Daoy (cell line): ENCODE data around the gene LRRC37B. TPM values are rescaled to one million over a fixed set of nuclear protein-coding genes. Genes with fewer than 3 reads are reported as not detected.
A peak's percentile ranks its signal among the peaks of the same experiment; 100 is the strongest.
"Not testable (repeated sequence)": the region's sequence is repeated elsewhere in the genome, so short reads cannot be mapped to it uniquely, and the experiment has no call there.

ENCODE experiments used
- DNase-seq: peaks from one replicate; pipeline ENCODE4 v3.0.0-alpha.2; 2015; ENCODE audit warnings: low read depth
- total RNA-seq: library from RNA; depleted of rRNA; stranded (reverse); fragments of >200 nt; shearing (Covaris generic); gene quantifications from 2 replicates; pipeline ENCODE4 v1.2.3, GENCODE V29; 2014

Gene LRRC37B
- total RNA-seq, 1 experiment from 2014 or later: 6.2 TPM

DNA sequence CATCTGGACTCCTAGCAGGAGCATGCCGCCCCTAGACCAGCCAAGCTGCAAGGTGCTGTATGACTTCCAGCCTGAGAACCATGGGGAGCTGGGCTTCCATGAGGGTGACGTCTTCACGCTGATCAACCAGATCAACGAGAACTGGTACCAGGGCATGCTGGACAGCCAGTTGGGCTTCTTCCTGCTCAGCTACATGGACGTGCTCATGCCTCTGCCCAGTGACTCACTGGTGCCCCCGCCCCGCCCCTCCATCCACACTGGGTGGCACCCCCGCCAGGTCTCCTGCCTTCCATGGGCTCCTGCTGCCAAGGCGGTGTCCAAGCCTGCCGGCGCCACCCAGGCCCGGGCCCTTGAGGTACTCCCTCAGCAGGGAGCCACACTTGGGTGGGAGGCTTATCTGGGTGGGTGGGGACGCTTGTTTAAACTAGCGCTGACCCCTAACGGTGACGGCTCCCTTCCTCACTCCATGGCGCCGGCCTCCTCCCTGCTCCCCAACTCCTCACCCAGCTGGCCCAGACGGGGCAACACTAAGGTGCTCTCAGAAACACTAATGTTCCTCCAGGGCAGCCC, 34.2 kb downstream of the LRRC37B start:
- DNase-seq: not testable (repeated sequence)

DNA sequence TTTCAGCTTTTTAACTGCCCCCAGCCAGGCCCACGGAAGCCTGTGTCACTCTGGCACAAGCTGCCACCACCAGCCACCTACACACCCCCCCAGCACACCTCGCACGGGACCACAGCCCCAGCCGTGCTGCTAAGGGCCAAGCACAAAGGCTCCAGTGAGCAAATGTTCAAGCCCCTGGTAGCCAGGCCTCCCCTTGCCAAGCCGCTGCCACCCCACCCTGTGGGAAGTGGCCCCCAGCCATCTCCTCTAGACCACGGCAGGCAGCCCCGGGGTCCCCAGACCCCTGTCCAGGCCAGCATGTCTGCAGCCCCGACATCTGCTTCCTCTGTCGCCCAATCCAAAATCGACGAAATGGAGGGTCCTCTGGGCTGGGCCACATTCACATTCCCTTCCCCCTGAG, 35.1 kb downstream of the LRRC37B start:
- not testable (repeated sequence) for DNase-seq

DNA sequence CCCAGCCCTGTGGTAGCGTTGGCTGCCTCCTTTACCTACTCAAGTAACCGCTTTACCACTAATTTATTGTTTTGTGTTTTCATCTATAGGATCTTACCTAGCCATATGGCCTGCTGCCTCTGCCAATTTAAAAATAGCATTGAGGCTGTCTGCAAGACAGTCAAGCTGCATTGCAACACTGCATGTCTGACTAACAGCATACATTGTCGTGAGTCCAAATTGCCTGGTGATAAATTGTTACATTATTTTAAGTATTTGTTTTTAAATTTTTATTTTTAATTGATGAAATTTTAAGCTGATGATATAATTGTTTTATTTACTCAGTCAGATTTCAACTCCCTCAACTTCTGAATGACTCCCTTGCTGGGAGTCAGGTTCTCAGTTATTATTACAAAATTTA, 38.4 kb downstream of the LRRC37B start:
- DNase-seq: not testable (repeated sequence)

DNA sequence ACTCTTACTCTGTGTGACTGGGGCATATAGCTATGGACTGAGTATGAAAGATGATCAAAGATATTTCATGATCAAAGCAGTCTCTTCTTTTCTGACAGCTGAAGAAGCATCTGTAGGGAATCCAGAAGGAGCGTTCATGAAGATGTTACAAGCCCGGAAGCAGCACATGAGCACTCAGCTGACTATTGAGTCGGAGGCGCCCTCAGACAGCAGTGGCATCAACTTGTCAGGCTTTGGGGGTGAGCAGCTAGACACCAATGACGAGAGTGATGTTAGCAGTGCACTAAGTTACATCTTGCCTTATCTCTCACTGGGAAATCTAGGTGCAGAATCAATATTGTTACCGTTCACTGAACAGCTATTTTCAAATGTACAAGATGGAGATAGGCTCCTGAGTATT, 40.5 kb downstream of the LRRC37B start:
- DNase-seq: not testable (repeated sequence)

DNA sequence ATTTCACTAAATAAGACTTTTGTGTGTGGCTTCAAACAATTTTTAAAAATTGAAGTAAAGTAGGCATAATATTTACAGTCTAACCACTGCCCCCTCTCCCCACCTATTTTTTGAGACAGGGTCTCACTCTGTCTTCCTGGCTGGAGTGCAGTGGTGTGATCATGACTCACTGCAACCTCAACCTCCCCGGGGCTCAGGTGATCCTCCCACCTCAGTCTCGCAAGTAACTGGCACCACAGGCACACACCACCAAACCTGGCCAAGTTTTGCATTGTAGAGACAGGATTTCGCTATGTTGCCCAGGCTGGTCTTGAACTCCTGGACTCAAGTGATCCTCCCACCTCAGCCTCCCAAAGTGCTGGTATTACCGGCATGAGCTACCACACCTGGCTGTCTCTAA, 47.8 kb downstream of the LRRC37B start:
- not testable (repeated sequence) for DNase-seq

DNA sequence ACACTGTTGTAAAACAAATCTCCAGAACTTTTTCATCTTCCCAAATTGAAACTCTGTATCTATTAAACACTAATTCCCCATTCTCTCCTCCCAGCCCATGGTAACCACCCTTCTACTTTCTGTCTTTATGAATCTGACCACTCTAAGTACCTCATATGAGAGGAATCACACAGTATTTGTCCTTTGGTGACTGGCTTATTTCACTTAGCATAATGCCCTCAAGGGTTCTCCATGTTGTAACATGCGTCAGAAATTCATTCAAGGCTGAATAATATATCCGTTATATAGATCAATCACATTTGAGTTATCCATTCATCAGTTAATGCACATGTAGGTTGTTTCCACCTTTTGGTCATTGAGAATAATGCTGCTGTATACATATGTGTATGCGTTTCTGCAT, 48.2 kb downstream of the LRRC37B start:
- DNase-seq: not testable (repeated sequence)

DNA sequence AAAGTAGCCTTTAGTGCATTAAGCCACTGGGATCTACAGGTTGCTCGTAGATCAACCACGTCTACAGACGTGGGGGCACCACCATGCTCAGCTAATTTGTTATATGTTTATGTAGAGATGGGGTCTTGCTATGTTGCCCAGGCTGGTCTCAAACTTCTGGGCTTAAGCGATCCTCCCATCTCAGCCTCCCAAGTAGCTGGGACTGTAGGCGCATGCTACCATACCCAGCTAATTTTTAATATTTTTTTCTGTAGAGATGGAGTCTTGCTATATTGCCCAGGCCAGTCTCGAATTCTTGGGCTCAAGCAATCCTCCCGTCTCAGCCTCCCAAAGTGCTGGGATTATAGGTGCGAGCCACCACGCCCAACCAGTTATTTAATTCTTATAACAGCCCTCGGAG, 49.3 kb downstream of the LRRC37B start:
- not testable (repeated sequence) for DNase-seq

DNA sequence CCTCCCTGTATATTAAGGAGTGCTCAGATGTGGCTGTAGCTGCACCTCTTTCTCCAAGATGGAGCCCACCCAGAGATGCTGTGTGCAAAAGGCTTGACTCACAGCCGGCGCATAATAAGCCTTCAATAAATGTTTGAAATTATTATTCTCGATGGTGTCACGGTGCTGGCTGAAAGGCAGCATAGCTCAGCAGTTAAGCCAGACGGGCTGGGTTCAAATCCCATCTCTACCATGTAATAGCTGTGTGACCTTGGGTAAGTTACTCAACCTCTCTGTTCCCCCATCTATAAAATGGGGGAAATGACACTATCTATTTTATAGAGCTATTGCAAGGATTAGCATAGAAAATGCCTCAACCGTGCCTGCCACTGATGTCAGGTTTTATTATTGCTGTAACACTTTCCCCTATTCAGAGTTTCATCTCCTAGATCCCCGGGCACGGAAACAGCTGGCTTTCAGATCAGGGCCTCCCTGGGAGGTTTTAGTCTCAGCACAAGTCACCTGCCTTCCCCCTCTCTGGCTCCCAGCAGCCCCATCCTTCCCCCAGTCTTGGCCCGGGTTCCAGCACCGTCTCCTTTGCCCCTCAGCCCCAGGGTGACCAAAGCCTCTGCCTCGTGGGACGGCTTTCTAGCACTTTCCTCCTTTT, 50.4 kb downstream of the LRRC37B start:
- DNase-seq: not testable (repeated sequence)

DNA sequence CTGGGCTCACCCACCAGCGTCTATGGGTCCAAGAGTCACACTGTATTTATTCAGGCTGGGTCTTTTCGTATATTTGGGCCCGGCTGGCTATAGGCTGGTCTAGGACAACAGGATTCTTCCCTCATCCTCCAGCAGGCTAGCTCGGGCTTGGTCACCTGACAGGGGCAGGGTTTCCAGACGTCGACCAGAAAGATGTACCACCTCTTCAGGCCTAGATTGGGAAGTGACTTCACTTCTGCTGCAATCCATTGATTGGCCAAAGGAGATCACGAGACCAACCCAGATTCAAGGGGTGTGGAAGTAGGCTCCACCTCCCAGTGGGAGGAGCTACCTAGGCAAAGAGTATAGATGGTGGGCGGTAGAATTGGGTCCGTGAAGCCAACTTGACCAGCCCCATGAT, 53.5 kb downstream of the LRRC37B start:
- DNase-seq: not testable (repeated sequence)

DNA sequence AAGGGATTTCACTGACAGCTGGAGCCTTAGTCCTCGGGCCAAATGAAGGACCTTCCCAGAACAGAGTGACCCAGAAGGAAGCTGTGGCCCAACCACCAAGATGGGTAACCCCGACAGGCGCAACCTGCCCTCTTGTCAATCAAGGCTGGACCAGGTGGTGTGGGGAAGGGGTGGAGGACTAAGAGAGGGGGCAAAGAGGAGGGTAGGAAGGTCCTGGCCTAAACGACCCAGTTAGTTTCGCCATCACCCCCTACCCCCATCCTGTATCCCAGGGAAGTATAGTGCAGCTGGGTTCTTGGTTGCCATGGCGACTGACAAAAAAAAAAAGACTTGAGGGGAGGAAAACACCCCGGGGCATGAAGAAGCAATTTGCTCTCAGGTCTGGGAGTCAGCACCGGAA, 54.7 kb downstream of the LRRC37B start:
- DNase-seq: not testable (repeated sequence)

DNA sequence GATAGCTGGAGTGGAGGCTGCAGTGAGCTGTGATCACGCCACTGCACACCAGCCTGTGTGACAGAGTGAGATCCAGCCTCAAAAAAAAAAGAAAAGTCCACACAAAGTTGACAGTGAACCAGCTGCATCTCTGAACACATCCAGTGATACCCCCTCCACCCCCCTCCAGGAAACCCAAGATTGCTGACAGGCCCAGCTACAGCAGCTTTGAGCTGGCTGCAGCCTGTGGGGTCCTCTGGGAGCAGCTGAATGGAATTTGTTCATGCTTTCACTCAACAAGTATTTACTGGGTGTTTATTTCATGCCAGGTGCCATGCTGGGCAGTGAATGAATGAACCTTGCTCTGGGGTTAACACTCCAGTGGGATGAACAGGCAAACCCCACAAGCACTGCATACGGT, 56.9 kb downstream of the LRRC37B start:
- not testable (repeated sequence) for DNase-seq

DNA sequence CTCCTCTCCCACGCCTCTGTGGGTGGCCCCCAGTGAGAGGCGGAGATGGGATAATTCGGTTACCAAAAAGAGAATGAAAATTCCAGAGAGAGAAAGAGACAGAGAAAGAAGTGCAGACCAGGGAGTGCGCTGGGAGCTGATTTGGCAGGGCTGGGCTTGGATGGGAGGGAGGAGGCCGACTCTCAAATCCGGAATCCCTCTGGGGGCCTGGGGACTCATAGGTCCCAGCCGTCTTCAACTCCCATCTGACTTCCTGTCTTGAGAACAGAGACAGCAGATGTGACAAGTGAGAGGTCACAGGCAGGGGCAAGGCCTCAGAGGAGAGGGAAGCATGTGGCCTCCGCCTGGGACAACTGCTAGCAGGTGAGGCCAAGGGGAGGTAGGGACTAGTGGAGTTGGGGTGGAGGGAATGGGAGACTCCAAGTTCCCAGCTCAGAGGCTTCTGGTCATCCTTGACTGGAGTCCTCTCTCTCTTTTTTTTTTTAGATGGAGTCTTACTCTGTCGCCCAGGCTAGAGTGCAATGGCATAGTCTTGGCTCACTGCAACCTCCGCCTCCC, 59.0 kb downstream of the LRRC37B start:
- DNase-seq: not testable (repeated sequence)

DNA sequence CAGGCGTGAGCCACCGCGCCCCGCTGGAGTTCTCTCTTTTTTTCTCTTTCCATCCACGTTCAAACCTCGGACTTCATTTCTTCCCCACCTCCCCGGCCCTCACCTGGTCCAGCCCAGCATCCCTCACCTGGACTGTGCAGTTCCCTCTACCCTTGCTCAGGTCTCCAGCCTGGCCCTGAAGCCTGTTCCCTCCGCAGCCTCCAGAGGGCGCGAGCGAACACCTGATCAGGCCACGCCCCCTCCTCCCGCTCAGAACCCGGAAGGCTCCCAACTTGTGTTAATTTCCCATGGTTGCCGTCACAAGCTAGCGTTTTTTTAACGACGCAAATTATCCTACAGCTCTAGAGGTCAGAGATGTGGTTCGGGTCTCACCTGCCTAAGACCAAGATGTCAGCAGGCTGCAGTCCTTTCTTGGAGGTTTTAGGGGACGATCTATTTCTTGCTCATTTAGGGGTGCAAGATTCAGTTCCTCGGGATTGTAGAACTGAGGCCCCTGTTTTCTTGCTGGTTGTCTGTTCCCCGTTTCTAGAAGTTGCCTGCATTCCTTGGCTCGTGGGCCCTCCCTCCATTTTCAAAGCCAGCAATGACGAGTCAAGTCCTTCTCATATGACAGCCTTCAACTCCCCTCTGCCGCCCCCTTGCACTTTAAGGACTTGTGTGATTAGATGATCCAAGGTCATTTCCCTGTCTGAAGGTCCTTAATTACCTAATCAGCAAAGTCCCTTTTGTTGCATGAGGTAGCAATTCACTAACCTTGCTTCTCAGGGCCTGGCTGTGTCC, 59.9 kb downstream of the LRRC37B start:
- not testable (repeated sequence) for DNase-seq

DNA sequence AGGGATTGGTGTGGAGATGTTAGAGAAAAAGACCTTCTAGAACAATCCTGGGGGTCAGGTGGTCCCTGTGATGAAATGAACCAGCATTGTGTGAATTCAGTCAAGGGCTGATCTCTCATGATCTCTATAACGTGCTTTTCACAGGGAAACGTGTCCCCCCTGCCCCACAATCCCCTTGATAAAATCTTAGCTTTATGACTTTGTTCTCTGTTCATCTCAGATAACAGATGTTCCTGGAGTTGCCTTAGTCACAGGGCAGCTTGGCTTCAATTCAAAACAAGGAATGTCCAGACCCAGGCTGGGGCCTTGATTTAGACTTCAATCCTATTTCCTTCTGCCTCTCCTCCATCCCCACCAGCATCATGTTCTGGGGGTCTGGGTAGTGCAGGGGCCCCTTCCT, 61.9 kb downstream of the LRRC37B start:
- DNase-seq: not testable (repeated sequence)

DNA sequence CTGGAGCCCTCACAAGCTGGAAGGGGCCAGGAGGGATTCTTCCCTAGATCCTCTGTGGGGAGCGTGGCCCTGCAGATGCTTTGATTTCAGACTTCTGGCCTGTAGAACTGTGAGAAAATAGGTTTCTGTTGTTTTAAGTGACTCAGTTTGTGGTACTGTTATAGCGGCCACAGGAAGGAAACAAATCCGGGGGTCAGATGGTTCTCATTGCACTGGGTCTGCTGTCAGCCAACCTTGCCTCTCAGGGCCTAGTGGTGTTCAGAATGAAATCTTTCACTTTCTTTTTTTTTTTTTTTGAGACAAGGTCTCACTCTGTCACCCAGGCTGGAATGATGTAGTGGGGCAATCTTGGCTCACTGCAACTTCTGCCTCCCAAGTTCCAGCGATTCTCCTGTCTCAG, 64.8 kb downstream of the LRRC37B start:
- DNase-seq: not testable (repeated sequence)

DNA sequence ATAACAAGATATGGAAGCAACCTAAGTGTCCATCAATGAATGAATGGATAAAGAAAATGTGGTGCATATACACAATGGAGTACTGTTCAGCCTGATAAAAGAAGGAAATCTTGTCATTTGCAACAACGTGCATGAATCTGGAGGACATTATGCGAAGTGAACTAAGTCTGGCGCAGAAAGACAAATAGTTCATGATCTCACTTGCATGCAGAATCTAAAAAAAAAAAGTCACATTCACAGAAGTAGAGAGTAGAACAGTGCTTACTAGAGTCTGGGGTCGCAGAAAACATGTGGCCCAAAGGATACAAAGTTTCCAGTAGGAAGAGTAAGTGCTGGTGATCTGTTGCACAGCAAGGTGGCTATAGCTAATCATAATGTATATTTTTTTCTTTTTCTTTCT, 65.9 kb downstream of the LRRC37B start:
- not testable (repeated sequence) for DNase-seq

DNA sequence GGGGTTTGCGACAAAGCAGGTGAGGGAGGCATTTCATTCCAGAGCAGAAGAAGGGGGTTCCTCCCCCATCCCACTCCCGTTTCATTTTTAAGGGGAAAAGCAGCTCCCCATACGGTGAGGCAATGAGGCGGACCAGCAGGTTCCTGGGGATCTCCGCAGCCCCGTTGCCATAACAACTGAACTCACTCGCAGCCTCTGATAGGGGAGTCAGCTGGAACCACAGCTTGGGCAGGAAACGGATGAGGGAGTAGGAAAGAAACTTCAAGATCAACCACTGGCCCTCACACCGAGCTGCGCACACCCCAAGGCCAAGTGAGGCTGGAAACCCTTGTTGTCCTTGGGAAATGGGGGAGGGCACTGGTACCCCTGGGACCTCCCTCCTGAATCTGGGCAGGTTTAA, 72.6 kb downstream of the LRRC37B start:
- DNase-seq: peak; percentile 82

DNA sequence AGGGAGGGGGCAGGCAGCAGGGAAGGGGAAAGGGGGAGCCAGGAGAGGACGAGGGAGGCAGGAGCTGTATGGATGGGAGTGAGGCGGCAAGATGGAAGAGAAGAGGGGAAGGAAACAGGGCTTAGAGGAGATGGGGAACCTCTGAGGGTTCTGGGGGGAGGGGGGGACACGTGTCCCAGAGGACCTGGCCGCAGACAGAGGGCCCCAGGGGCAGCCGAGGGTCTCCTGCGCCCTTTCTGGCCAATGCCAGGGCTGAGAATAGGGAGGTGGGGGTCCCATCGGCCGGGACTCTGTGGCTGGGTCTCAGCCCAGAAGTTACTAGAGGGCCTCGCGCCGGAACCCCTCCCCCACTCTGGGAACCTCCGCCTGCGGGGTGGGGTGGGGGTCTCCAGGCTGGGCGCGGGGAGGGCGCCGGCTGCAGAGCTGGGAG, 76.4 kb downstream of the LRRC37B start:
- peak; percentile 27 for DNase-seq

DNA sequence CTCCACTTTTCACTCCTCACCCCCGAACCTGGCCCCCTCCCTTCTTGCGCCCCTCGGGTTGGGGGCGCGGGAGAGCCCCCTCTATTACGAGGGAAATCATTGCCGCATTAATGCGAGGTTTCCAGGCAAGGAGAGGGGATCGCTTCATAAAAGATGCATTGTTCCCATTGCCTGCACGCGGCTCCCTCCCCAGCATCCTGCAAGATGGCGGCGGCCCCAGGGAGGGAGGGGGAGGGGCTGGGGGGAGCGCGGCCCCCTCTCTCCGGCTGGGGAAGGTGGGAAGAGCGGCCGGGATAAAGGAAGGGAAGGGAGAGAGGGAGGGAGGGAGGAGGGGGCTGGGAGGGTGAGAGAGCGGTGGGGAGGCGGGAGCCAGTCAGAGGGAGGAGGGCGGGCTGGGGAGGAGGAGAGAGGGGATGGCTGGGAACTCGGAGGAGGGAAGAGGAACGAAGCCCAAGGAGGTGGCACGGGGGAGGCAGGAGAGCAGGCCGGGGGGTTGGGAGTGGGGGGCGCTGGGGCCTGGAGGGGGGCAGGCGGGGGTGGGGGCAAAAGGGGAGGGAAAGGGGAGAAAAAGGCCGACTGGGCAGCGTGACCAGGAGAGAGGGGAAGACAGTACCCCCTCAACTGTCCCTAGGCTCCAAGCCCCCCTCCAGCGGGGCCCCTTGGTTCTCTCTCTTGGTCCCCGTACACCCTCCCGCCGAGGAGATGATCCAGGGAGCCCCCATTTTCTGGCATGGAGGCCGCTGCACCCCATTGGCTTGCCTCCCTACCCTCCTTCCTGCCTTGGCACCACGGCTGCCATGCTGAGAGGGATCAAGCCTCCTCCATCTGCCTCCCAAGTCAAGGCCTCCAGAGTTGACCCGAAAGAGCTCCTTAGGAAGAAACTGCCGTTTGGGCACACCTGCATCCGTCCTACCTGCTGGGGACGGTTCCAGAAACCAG, 77.1 kb downstream of the LRRC37B start:
- DNase-seq: peak; percentile 89

DNA sequence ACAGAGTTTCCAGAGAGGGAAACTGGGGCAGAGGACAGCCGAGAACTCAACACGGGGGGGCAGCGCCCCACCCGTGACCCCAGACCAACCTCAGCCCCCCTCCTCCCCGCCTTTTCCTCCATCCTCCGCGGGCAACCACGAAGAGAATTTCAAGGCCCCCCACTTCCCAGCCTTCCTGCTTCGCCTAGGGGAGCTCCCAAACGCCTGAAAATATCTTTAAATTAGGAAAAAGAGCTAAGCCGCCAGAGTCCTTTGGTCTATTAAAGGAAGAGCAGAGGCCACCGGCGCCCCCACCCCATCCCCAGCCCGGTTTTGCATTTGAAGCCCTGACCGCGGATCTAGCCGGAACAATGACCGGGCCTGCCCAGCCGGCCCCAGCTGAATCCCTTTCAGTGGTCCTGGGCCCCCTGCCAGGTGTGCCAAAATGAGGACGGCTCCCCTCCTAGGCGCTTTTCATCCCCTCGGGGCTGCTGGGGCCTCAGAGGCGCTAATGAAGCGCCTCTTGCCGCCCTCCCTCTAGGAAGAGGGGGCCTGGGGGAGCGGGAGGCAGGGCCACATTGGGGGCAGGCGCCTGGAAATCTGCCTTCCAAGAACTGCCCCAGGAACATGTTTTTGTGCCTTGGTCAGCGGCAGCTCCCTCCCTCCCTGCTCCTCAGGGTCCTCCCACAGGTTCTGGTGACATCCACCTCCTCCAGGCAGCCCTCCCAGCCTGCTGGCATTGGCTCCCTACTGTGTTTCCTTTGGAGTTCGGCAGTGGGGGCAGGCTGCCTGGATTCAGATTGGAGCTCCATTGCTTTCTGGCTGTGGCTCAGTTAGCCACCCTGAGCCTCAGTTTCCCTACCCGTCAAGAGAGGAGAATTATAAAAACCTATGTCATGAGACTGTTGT, 78.0 kb downstream of the LRRC37B start:
- DNase-seq: not testable (repeated sequence)
